Measurements from ENCODE around the gene TRPV5.

The TRPV5 gene

DNA sequence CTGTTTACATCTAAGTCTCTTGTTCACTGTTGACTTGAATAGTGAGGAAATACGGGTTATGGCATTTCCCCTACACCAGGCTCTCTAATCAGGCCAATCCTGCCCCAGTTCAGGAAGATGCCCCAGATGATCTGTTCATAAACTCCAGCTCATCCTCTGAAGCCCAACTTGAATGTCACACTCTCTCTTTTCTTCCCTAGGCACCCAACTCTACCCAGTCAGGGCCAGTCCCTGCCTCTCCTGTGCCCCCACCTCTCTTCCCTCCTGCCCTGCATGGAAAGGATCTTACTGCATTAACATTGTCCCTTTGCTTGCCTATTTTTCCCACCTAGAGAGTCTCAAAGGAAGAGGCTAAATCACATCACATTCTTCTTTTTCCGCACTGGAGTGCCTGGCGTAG lies 37.4 kb downstream of the TRPV5 start:
- Histone ChIP-seq H4K20me1 (ENCODE audit: insufficient read depth, low read length) (no peaks in the 10 kb centered on the region), H3K9me3 (ENCODE audit: insufficient read depth, low read length) (no peaks in the 10 kb centered on the region), H3K27me3 (ENCODE audit: low read depth, low read length) (peaks cover 29% of the 10 kb centered on the region), H3K4me3 (ENCODE audit: low read length) (no peak overlapping the region), H3K79me2 (ENCODE audit: low read length) (no peaks in the 10 kb centered on the region), H3K4me2 (ENCODE audit: low read length) (no peak overlapping the region), H3K9ac (ENCODE audit: low read length) (no peak overlapping the region), H3K4me1 (ENCODE audit: low read length) (no peaks in the 10 kb centered on the region), H3K36me3 (replicated peaks; ENCODE audit: low read depth, low read length) (no peaks in the 10 kb centered on the region), H2AFZ (ENCODE audit: low read depth, low read length) (no peak overlapping the region), H3K27ac (ENCODE audit: low read length) (no peak overlapping the region)
- TF ChIP-seq, protein P1, sequence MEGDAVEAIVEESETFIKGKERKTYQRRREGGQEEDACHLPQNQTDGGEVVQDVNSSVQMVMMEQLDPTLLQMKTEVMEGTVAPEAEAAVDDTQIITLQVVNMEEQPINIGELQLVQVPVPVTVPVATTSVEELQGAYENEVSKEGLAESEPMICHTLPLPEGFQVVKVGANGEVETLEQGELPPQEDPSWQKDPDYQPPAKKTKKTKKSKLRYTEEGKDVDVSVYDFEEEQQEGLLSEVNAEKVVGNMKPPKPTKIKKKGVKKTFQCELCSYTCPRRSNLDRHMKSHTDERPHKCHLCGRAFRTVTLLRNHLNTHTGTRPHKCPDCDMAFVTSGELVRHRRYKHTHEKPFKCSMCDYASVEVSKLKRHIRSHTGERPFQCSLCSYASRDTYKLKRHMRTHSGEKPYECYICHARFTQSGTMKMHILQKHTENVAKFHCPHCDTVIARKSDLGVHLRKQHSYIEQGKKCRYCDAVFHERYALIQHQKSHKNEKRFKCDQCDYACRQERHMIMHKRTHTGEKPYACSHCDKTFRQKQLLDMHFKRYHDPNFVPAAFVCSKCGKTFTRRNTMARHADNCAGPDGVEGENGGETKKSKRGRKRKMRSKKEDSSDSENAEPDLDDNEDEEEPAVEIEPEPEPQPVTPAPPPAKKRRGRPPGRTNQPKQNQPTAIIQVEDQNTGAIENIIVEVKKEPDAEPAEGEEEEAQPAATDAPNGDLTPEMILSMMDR (IDR thresholded peaks at IDR 0.05; ENCODE audit: low read depth, low read length) = no peak
- TF ChIP-seq EZH2phosphoT487 (IDR thresholded peaks at IDR 0.05; ENCODE audit: low read depth) = no peak

DNA sequence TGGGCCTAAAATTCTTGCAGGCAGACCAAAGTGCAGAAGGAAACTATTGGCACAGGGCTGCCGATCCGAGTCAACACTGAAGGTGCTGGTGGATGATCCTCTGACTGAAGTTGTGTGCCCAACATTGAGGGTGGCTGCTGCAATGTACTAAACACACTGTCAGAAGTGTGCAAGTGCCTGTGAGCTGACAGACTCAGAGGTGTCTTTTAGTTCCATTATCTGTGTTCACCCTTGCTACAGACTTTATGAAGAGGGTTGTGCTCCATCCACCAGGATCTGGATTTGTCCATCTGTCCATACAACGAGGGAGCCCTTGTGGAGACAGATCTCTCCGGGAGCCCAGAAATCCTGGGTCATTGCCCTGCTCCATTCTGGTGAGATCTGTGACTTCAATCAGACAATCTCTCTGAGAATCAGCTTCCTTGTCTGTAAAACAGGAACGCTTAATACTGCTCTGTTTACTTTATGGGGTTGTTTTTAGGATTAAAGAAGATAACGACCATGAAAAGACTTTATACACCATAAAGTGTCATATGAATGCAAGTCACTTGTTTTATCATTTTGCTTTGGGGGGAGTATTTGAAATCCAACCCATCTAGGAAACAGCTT lies 38.5 kb downstream of the TRPV5 start:
- Histone ChIP-seq H3K4me3 (ENCODE audit: low read length) (no peak overlapping the region), H3K79me2 (ENCODE audit: low read length) (no peaks in the 10 kb centered on the region), H3K4me1 (ENCODE audit: low read length) (no peaks in the 10 kb centered on the region), H3K4me2 (ENCODE audit: low read length) (no peak overlapping the region), H3K36me3 (replicated peaks; ENCODE audit: low read depth, low read length) (no peaks in the 10 kb centered on the region), H4K20me1 (ENCODE audit: insufficient read depth, low read length) (no peaks in the 10 kb centered on the region), H2AFZ (ENCODE audit: low read depth, low read length) (no peak overlapping the region), H3K27me3 (ENCODE audit: low read depth, low read length) (peaks cover 29% of the 10 kb centered on the region), H3K9ac (ENCODE audit: low read length) (no peak overlapping the region), H3K9me3 (ENCODE audit: insufficient read depth, low read length) (no peaks in the 10 kb centered on the region), H3K27ac (ENCODE audit: low read length) (no peak overlapping the region)
- TF ChIP-seq, protein P1 (IDR thresholded peaks at IDR 0.05; ENCODE audit: low read depth, low read length) = no peak
- TF ChIP-seq EZH2phosphoT487 (IDR thresholded peaks at IDR 0.05; ENCODE audit: low read depth) = no peak

DNA sequence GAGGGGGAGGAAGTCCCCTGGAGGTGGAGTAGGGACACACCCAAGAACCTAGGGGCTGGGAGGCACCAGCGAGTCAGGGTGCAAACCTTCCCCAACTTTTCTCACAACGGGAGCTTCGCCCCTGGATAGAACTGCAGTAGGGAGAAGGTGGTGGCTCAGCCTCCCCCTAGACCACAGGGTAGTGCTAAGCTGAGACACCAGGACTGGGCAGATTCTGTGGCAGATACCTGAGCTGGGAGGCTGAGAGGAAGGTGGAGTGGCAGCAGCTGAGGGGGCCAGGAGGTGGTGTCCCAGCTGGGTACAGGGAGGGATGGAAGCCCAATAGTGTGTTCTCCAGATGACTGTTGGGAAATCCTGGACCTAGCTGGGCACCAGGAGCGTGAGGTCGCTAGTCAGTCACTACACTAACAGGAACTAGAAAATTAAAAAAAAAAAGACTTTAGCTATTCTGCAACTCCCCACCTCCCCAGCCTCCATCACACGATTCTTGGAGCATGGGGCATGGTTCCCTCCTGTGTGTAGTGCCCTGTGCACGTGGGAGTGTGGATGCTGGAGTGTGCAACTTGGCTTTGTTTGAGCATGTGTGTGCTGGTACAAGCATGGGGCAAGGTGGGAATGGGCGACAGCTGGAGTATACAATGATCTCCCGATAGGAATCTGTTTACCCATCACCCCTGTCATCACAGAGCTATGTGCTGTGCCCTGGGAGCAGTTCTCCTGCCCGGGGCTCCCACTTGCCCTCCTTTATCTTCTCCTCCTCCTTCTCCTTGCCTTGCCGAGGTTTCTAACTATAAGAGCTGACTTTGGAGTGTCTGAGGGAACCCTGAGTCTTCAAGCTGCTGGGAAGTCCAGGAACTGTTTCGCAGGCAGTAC lies 39.2 kb downstream of the TRPV5 start:
- Histone ChIP-seq H3K36me3 (replicated peaks; ENCODE audit: low read depth, low read length) (no peaks in the 10 kb centered on the region), H3K4me3 (ENCODE audit: low read length) (no peak overlapping the region), H2AFZ (ENCODE audit: low read depth, low read length) (no peak overlapping the region), H4K20me1 (ENCODE audit: insufficient read depth, low read length) (no peaks in the 10 kb centered on the region), H3K4me2 (ENCODE audit: low read length) (no peak overlapping the region), H3K27me3 (ENCODE audit: low read depth, low read length) (peaks cover 26% of the 10 kb centered on the region), H3K79me2 (ENCODE audit: low read length) (no peaks in the 10 kb centered on the region), H3K9me3 (ENCODE audit: insufficient read depth, low read length) (no peaks in the 10 kb centered on the region), H3K9ac (ENCODE audit: low read length) (no peak overlapping the region), H3K4me1 (ENCODE audit: low read length) (no peaks in the 10 kb centered on the region), H3K27ac (ENCODE audit: low read length) (no peak overlapping the region)
- TF ChIP-seq EZH2phosphoT487 (IDR thresholded peaks at IDR 0.05; ENCODE audit: low read depth) = no peak

DNA sequence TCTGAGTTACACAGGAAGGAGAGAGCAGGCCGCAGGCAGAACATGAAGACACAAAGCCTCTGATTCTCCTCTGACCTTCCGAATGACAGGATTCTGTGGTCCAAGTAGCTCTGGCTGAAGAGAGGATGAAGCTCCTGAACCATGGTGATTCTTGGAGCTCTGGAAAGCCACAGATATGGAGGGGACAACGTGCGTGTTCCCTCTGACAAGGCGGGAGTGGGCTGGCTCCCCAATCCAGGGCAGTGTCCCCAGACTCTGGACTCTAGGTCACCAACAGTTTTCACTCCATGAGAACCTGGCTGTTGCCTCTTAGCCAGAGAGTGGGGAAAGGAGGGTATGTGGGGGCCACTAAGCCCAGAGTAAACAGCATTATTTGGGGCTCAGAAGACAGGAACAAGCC lies 40.6 kb downstream of the TRPV5 start:
- Histone ChIP-seq H3K4me3 (ENCODE audit: low read length) (no peak overlapping the region), H4K20me1 (ENCODE audit: insufficient read depth, low read length) (no peaks in the 10 kb centered on the region), H3K27me3 (ENCODE audit: low read depth, low read length) (peaks cover 18% of the 10 kb centered on the region), H3K27ac (ENCODE audit: low read length) (no peak overlapping the region), H3K4me2 (ENCODE audit: low read length) (no peak overlapping the region), H3K9me3 (ENCODE audit: insufficient read depth, low read length) (no peaks in the 10 kb centered on the region), H3K36me3 (replicated peaks; ENCODE audit: low read depth, low read length) (no peaks in the 10 kb centered on the region), H3K9ac (ENCODE audit: low read length) (no peak overlapping the region), H3K4me1 (ENCODE audit: low read length) (no peaks in the 10 kb centered on the region), H3K79me2 (ENCODE audit: low read length) (no peaks in the 10 kb centered on the region), H2AFZ (ENCODE audit: low read depth, low read length) (no peak overlapping the region)
- TF ChIP-seq, protein P1 (IDR thresholded peaks at IDR 0.05; ENCODE audit: low read depth, low read length) = no peak
- TF ChIP-seq EZH2phosphoT487 (IDR thresholded peaks at IDR 0.05; ENCODE audit: low read depth) = no peak
